ENCODE measurements around the gene SPC24.
"Not testable (repeated sequence)": the region's sequence is repeated elsewhere in the genome, so short reads cannot be mapped to it uniquely, and the experiment has no call there.

SPC24 gene

GRCh38 chr19:11152318-11153062 is 3.1 kb downstream of the SPC24 start:
- H3K27ac ChIP-seq (ENCODE audit: low read length): no peak overlapping the region
- H3K4me1 ChIP-seq (ENCODE audit: insufficient read depth, low read length): peaks cover 2% of the 10 kb centered on the region; the same call in 1 of the 2 replicates
- H3K27me3 ChIP-seq (ENCODE audit: insufficient read depth, low read length): no peaks in the 10 kb centered on the region
- H3K9me3 ChIP-seq (ENCODE audit: insufficient read depth, low read depth, low read length): no peaks in the 10 kb centered on the region
- H3K36me3 ChIP-seq (ENCODE audit: insufficient read depth, low read depth, low read length): peaks cover 23% of the 10 kb centered on the region
- no peak overlapping the region for H3K9ac ChIP-seq (ENCODE audit: low read depth, low read length)
- no peak overlapping the region for H3K4me3 ChIP-seq (ENCODE audit: low read length)

- Histone ChIP-seq H3K9ac (ENCODE audit: low read depth, low read length) (no peak overlapping the region), H3K4me1 (ENCODE audit: insufficient read depth, low read length) (peaks cover 2% of the 10 kb centered on the region; the same call in 1 of the 2 replicates), H3K9me3 (ENCODE audit: insufficient read depth, low read depth, low read length) (no peaks in the 10 kb centered on the region), H3K36me3 (ENCODE audit: insufficient read depth, low read depth, low read length) (peaks cover 32% of the 10 kb centered on the region), H3K4me3 (ENCODE audit: low read length) (no peak overlapping the region), H3K27ac (ENCODE audit: low read length) (no peak overlapping the region), H3K27me3 (ENCODE audit: insufficient read depth, low read length) (no peaks in the 10 kb centered on the region)
These were observed 4.4 kb downstream of the SPC24 start for GRCh38 chr19:11151181-11151580.

DNA sequence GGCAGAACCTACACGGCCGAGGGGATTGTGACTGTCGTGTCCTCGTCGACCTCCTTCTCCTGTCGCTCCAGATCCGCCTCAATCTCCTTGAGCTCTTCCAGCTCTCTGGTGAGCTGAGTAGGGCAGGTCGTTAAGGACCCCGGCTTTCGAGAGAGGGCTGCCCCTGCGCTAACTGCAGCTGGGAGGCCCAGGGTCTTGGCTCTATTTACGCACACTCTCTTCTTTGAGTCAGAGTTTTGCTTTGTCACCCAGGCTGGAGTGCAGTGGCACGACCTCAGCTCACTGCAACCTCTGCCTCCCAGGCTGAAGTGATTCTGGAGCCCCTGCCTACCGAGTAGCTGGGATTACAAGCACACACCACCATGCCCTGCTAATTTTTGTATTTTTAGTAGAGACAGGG is 7.6 kb downstream of the SPC24 start:
- H3K4me3 ChIP-seq (ENCODE audit: low read length): no peak overlapping the region
- peaks cover 2% of the 10 kb centered on the region; the same call in 1 of the 2 replicates for H3K4me1 ChIP-seq (ENCODE audit: insufficient read depth, low read length)
- H3K9me3 ChIP-seq (ENCODE audit: insufficient read depth, low read depth, low read length): no peaks in the 10 kb centered on the region
- peaks cover 45% of the 10 kb centered on the region for H3K36me3 ChIP-seq (ENCODE audit: insufficient read depth, low read depth, low read length)
- no peaks in the 10 kb centered on the region for H3K27me3 ChIP-seq (ENCODE audit: insufficient read depth, low read length)
- no peak overlapping the region for H3K9ac ChIP-seq (ENCODE audit: low read depth, low read length)
- no peak overlapping the region for H3K27ac ChIP-seq (ENCODE audit: low read length)

DNA sequence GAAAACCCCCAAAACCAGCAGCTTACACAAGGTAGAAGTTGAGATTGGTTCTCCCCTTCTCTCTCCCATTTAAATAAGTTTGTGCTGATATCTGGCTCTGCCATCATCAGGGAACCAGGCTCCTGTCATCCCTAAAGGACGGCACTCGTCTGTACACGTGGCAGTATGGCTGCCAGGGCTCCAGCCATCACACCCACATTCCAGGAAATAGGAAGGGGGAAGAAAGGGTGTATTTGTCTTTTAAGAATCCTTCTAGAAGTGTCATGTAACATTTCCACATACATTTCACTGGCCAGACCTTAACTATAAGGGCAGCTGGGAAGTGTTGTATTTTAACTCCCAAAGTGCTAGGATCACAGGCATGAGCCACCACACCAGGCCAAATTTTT is 10.1 kb downstream of the SPC24 start:
- no peak overlapping the region for H3K27ac ChIP-seq (ENCODE audit: low read length)
- H3K4me3 ChIP-seq (ENCODE audit: low read length): no peak overlapping the region
- no peak overlapping the region for H3K9ac ChIP-seq (ENCODE audit: low read depth, low read length)
- peaks cover 8% of the 10 kb centered on the region; the same call in 1 of the 2 replicates for H3K4me1 ChIP-seq (ENCODE audit: insufficient read depth, low read length)
- H3K36me3 ChIP-seq (ENCODE audit: insufficient read depth, low read depth, low read length): peaks cover 36% of the 10 kb centered on the region
- H3K27me3 ChIP-seq (ENCODE audit: insufficient read depth, low read length): no peaks in the 10 kb centered on the region
- no peaks in the 10 kb centered on the region for H3K9me3 ChIP-seq (ENCODE audit: insufficient read depth, low read depth, low read length)

GRCh38 chr19:11142528-11143171 is 12.9 kb downstream of the SPC24 start:
- H3K4me3 ChIP-seq (ENCODE audit: low read length): no peak overlapping the region
- H3K9ac ChIP-seq (ENCODE audit: low read depth, low read length): peak overlapping the region; percentile 60; the same call in 1 of the 2 replicates
- H3K36me3 ChIP-seq (ENCODE audit: insufficient read depth, low read depth, low read length): peaks cover 24% of the 10 kb centered on the region
- H3K9me3 ChIP-seq (ENCODE audit: insufficient read depth, low read depth, low read length): no peaks in the 10 kb centered on the region
- no peaks in the 10 kb centered on the region for H3K27me3 ChIP-seq (ENCODE audit: insufficient read depth, low read length)
- H3K27ac ChIP-seq (ENCODE audit: low read length): peak overlapping the region; percentile 10
- peaks cover 11% of the 10 kb centered on the region; the same call in 1 of the 2 replicates for H3K4me1 ChIP-seq (ENCODE audit: insufficient read depth, low read length)

GRCh38 chr19:11141937-11142527 is 13.6 kb downstream of the SPC24 start:
- H3K27me3 ChIP-seq (ENCODE audit: insufficient read depth, low read length): no peaks in the 10 kb centered on the region
- H3K9me3 ChIP-seq (ENCODE audit: insufficient read depth, low read depth, low read length): no peaks in the 10 kb centered on the region
- H3K9ac ChIP-seq (ENCODE audit: low read depth, low read length): no peak overlapping the region
- no peak overlapping the region for H3K4me3 ChIP-seq (ENCODE audit: low read length)
- peaks cover 18% of the 10 kb centered on the region for H3K36me3 ChIP-seq (ENCODE audit: insufficient read depth, low read depth, low read length)
- peaks cover 11% of the 10 kb centered on the region; the same call in 1 of the 2 replicates for H3K4me1 ChIP-seq (ENCODE audit: insufficient read depth, low read length)
- H3K27ac ChIP-seq (ENCODE audit: low read length): no peak overlapping the region

DNA sequence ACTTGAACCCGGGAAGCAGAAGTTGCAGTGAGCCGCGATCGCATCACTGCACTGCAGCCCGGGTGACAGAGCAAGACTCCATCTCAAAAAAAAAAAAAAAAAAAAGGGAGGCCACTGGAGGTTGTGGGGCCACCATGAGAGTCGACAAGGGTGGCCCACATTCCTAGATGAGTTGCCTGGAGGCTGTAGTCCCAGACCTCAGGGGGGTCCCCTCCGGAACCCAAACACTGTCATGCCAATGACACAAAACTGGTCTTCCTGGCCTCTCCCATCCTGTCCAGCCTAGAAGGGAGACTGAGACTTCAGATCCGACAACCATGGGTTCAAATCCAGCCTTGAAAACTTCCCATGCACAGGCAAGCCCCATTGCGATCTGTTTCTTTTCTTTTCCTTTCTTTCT is 14.7 kb downstream of the SPC24 start:
- no peaks in the 10 kb centered on the region for H3K9me3 ChIP-seq (ENCODE audit: insufficient read depth, low read depth, low read length)
- no peak overlapping the region for H3K27ac ChIP-seq (ENCODE audit: low read length)
- H3K36me3 ChIP-seq (ENCODE audit: insufficient read depth, low read depth, low read length): peaks cover 10% of the 10 kb centered on the region
- no peak overlapping the region for H3K9ac ChIP-seq (ENCODE audit: low read depth, low read length)
- peaks cover 11% of the 10 kb centered on the region; the same call in 1 of the 2 replicates for H3K4me1 ChIP-seq (ENCODE audit: insufficient read depth, low read length)
- H3K27me3 ChIP-seq (ENCODE audit: insufficient read depth, low read length): no peaks in the 10 kb centered on the region
- no peak overlapping the region for H3K4me3 ChIP-seq (ENCODE audit: low read length)

DNA sequence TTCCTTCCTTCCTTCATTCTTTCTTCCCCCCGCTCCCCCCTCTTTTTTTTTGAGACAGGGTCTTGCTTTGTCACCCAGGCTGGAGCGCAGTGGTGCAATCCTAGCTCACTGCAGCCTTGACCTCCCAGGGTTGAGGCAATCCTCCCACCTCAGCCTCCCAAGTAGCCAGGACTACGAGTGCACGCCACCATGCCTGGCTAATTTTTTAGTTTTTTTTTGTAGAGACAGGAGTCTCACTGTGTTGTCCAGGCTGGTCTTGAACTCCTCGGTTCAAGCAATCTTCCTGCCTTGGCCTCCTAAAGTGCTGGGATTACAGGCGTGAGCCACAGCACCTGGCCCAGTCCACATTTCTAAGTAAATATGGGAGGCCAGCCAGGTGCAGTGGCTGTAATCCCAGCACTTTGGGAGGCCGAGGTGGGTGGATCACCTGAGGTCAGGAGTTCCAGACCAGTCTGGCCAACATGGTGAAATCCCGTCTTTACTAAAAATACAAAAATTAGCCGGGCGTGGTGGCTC is 15.5 kb downstream of the SPC24 start:
- not testable (repeated sequence) for H3K9ac ChIP-seq (ENCODE audit: low read depth, low read length); H3K36me3 ChIP-seq (ENCODE audit: insufficient read depth, low read depth, low read length); H3K27ac ChIP-seq (ENCODE audit: low read length); H3K27me3 ChIP-seq (ENCODE audit: insufficient read depth, low read length); H3K4me3 ChIP-seq (ENCODE audit: low read length); H3K9me3 ChIP-seq (ENCODE audit: insufficient read depth, low read depth, low read length)
- peaks cover 11% of the 10 kb centered on the region; the same call in 1 of the 2 replicates for H3K4me1 ChIP-seq (ENCODE audit: insufficient read depth, low read length)

DNA sequence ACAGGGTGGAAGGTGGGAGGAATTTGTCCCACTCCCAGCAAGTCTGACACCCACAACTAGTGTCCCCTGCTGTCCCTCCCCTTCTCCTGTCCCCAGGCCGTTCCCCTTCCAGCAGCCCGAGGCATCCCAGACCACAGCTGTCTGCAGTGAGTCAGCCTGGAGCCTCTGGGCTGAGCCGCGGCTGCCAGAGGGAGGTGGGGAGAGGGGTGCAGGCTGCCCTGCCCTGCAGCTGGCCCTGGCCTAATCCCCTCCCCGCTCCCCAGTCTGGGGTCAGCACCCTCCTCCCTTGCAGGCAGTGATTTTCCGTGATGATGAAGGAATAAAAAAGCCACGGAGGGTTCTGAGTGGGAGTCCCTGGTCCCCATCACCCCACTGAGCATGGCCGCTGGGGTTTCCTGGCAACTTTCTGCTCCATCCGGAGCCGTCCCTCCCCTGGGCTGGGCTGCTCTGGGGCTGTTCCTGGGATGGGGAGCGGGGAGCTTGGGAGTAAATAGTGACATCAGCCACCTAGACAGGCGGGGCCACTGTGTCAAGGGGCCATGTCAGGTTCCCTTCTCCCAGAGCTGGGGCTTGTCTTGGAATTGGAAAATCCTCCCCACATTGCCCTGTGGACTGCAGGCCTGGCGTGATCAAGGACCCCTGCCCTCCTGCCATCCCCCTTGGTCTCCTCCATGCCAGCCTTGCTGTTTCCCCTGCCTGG is 16.8 kb downstream of the SPC24 start:
- Histone ChIP-seq H3K9me3 (ENCODE audit: insufficient read depth, low read depth, low read length) (no peaks in the 10 kb centered on the region), H3K9ac (ENCODE audit: low read depth, low read length) (no peak overlapping the region), H3K36me3 (ENCODE audit: insufficient read depth, low read depth, low read length) (no peaks in the 10 kb centered on the region), H3K4me3 (ENCODE audit: low read length) (peak overlapping the region; percentile 50; the same call in 1 of the 2 replicates), H3K27me3 (ENCODE audit: insufficient read depth, low read length) (no peaks in the 10 kb centered on the region), H3K4me1 (ENCODE audit: insufficient read depth, low read length) (peaks cover 11% of the 10 kb centered on the region; the same call in 1 of the 2 replicates), H3K27ac (ENCODE audit: low read length) (no peak overlapping the region)

DNA sequence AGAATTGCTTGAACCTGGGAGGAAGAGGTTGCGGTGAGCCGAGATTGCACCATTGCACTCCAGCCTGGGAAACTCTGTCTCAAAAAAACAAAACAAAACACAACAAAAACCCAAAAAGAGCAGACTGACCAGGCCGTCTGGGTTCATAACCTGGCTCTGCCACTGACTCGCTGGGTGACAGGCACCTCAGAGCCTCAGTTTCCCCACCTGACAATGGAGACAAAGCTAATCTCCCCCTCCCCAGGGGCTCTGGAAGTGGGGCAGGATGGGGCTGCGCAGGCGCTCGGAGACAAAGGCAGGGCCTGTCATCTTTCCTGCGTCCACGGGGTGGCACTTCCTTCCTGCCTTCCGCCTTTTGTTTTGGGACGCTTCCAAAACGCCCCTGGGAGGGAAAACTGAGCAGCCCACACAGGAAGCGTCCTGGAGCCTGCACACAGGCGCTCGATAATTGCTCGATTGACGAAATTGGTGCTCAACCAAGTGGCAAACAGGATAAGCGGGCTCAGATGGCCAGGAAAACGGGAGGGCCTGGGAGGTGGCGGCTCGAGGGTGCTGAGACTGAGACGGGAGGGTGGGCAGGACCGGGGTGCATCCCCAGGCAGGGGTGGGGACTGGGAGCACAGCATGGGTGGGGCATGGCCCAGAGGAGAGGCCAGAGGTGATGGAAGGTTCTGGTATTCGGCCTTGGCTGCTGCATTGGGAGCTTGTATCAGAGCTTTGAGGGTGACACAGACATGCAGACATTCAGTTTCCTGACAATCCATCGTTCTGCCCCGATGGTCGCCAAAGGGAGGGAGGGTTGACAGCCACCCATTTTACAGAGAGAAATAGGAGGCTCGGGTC is 17.8 kb downstream of the SPC24 start:
- Histone ChIP-seq H3K27me3 (ENCODE audit: insufficient read depth, low read length) (no peaks in the 10 kb centered on the region), H3K4me1 (ENCODE audit: insufficient read depth, low read length) (peaks cover 7% of the 10 kb centered on the region; the same call in 1 of the 2 replicates), H3K9ac (ENCODE audit: low read depth, low read length) (peak overlapping the region; percentile 75), H3K4me3 (ENCODE audit: low read length) (peak overlapping the region; percentile 64), H3K36me3 (ENCODE audit: insufficient read depth, low read depth, low read length) (peaks cover 5% of the 10 kb centered on the region; the same call in 1 of the 2 replicates), H3K9me3 (ENCODE audit: insufficient read depth, low read depth, low read length) (no peaks in the 10 kb centered on the region), H3K27ac (ENCODE audit: low read length) (no peak overlapping the region)

All from iPS-20b (cell line).